Right lobe of liver (tissue), 4 donors: ENCODE results near the gene HIGD2A.

Experiments used
- CTCF ChIP-seq, 4 donors: fragments of 200-600 bp in 3 of 4; fragments of 450-650 bp in 1 of 4; IDR thresholded peaks; one replicate each; pipeline versions ENCODE4 v1.5.1 to v1.8.0; 2016 to 2022; ENCODE audit warnings: antibody characterized with exemption in 4 of 4, mild to moderate bottlenecking in 2 of 4
- POLR2A ChIP-seq: fragments of 450-650 bp; IDR thresholded peaks from one replicate; pipeline ENCODE4 v1.6.1; 2017; ENCODE audit warnings: antibody characterized with exemption, mild to moderate bottlenecking
- donor health status: DM: no; HTN: no; CAD: no.
- donor health status: DM: no; HTN: no; CAD: no.
- donor health status: DM: no; HTN: yes; CAD: no.

GRCh38 chr5:176373100-176373818 lies 15.3 kb upstream of the HIGD2A start:
- no peak for TF ChIP-seq POLR2A
- no peak for TF ChIP-seq CTCF (IDR thresholded peaks at IDR 0.05)
